ENCODE measurements around the gene ADGRB2. TPM values are rescaled to one million over a fixed set of nuclear protein-coding genes. Genes with fewer than 3 reads are reported as not detected.

ADGRB2 gene
- polyA plus RNA-seq, 3 donors: not detected

DNA sequence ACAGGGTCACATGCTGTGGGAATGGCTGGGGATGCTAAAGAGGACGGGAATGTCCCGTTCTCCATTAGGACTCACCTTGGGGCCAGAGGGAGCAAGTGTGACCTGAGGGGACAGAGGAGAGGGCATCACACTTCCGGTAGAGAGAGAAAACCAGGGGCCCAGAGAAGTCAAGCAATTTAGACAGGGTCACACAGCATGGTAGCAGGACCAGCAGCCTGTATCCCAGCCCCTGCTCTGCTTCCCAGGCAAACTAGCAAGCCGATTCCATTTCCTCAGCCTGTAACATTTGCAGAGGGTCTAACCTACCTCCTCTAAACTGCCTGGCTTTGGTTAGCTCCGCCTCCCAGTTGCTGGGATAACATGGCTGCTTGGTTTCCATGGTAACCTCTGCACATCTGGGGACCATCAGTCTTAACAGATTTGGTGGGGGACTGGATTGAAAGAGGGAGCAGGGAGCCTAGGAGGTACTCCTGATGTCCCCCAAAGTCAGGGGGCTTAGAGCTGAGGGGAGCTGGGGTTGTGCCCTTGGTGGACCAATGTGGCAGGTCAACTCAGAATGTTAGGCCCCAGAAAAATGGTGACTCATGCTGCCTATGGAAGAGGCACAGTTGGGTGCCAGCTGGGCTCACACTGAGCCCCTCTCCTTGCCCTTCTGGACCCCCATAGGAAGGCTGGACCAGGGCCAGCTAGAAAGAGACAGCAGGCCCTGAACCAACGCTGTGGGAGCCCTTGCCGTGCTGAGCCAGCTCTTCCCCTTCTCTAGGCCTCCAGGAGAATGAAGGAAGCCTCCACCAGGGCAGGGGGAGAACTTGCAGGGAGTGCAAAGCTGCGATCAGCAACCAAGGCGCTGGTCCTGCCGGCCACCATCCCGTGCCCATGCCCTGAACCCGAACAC lies 69.8 kb downstream of the ADGRB2 start:
- no peak overlapping the region for H3K9ac ChIP-seq (ENCODE audit: insufficient read depth, low read length, poor library complexity, severe bottlenecking)
- no peak overlapping the region for H3K4me3 ChIP-seq (replicated peaks in 1 of 3; ENCODE audit: low read depth in 2 of 3, low read length in 3 of 3)
- no peaks in the 10 kb centered on the region for H3K36me3 ChIP-seq (replicated peaks in 1 of 2; ENCODE audit: control insufficient read depth in 1 of 2, insufficient read depth in 2 of 2, low read length in 2 of 2)
- WGBS (ENCODE audit: insufficient coverage): 81% methylated on average over 8 of the region's 12 CpGs
- H4K20me1 ChIP-seq (ENCODE audit: insufficient read depth, low read length): no peaks in the 10 kb centered on the region
- no peaks in the 10 kb centered on the region for H3K4me1 ChIP-seq (ENCODE audit: control insufficient read depth in 1 of 2, insufficient read depth in 2 of 2, low read length in 2 of 2)
- Mint-ChIP-seq H3K27me3 (ENCODE audit: low read depth in 3 of 3) (peaks cover 3 to 8% (median 4%) of the 10 kb centered on the region in 3 donors), H3K27ac (peak overlapping the region in 1 of 7 donors; percentile 16), H3K9me3 (no peaks in the 10 kb centered on the region), H3K4me1 (no peaks in the 10 kb centered on the region), H3K4me3 (no peak overlapping the region), H3K36me3 (no peaks in the 10 kb centered on the region)
- H3K4me2 ChIP-seq (replicated peaks; ENCODE audit: extremely low read depth, low read length, poor library complexity, severe bottlenecking): no peak overlapping the region
- no peaks in the 10 kb centered on the region for H3K79me2 ChIP-seq (ENCODE audit: insufficient read depth, low read length)
- H3K9me3 ChIP-seq (replicated peaks in 1 of 2; ENCODE audit: control insufficient read depth in 1 of 2, insufficient read depth in 1 of 2, low read length in 2 of 2): no peaks in the 10 kb centered on the region
- no peak overlapping the region for H2AFZ ChIP-seq (ENCODE audit: insufficient read depth, low read depth, low read length, poor library complexity, severe bottlenecking)
- H3K27me3 ChIP-seq (ENCODE audit: control insufficient read depth in 2 of 2, insufficient read depth in 2 of 2, low read length in 2 of 2): no peaks in the 10 kb centered on the region
- DNase-seq: no peak
- intact Hi-C loops (cut with micrococcal nuclease): no loop called here
- H3K27ac ChIP-seq (ENCODE audit: low read depth in 1 of 2, low read length in 2 of 2): no peak overlapping the region
- TF ChIP-seq, protein P1, sequence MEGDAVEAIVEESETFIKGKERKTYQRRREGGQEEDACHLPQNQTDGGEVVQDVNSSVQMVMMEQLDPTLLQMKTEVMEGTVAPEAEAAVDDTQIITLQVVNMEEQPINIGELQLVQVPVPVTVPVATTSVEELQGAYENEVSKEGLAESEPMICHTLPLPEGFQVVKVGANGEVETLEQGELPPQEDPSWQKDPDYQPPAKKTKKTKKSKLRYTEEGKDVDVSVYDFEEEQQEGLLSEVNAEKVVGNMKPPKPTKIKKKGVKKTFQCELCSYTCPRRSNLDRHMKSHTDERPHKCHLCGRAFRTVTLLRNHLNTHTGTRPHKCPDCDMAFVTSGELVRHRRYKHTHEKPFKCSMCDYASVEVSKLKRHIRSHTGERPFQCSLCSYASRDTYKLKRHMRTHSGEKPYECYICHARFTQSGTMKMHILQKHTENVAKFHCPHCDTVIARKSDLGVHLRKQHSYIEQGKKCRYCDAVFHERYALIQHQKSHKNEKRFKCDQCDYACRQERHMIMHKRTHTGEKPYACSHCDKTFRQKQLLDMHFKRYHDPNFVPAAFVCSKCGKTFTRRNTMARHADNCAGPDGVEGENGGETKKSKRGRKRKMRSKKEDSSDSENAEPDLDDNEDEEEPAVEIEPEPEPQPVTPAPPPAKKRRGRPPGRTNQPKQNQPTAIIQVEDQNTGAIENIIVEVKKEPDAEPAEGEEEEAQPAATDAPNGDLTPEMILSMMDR (IDR thresholded peaks at IDR 0.05): no peak

DNA sequence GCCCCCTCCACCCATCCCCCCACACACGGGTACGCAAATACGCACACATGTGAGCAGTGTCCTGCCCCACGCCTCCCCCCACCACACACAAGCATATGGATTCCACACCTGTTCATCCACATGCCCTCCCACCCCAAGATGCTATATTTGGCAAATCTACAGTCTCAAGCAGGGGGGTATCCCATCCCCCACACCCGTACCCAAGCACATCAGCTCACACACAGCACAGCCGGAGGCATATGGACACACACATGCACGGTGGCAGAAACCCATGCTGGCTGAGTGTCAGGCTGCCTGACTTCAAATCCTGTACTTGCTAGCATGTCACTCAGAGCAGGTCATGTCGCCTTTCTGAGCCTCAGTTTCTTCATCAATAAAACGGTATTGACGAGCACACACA lies 70.9 kb downstream of the ADGRB2 start:
- Mint-ChIP-seq H3K27ac (no peak overlapping the region), H3K4me1 (no peaks in the 10 kb centered on the region), H3K9me3 (no peaks in the 10 kb centered on the region), H3K4me3 (no peak overlapping the region), H3K27me3 (ENCODE audit: low read depth in 3 of 3) (peaks cover 3 to 4% (median 4%) of the 10 kb centered on the region in 3 donors), H3K36me3 (no peaks in the 10 kb centered on the region)
- H3K27ac ChIP-seq (ENCODE audit: low read depth in 1 of 2, low read length in 2 of 2): no peak overlapping the region
- no peak for DNase-seq
- H3K4me2 ChIP-seq (replicated peaks; ENCODE audit: extremely low read depth, low read length, poor library complexity, severe bottlenecking): no peak overlapping the region
- H3K9ac ChIP-seq (ENCODE audit: insufficient read depth, low read length, poor library complexity, severe bottlenecking): no peak overlapping the region
- no peak overlapping the region for H3K4me3 ChIP-seq (replicated peaks in 1 of 3; ENCODE audit: low read depth in 2 of 3, low read length in 3 of 3)
- no peak overlapping the region for H2AFZ ChIP-seq (ENCODE audit: insufficient read depth, low read depth, low read length, poor library complexity, severe bottlenecking)
- intact Hi-C loops (cut with micrococcal nuclease): no loop called here
- no peaks in the 10 kb centered on the region for H3K4me1 ChIP-seq (ENCODE audit: control insufficient read depth in 1 of 2, insufficient read depth in 2 of 2, low read length in 2 of 2)
- H4K20me1 ChIP-seq (ENCODE audit: insufficient read depth, low read length): no peaks in the 10 kb centered on the region
- TF ChIP-seq, protein P1 (IDR thresholded peaks at IDR 0.05): no peak
- H3K9me3 ChIP-seq (replicated peaks in 1 of 2; ENCODE audit: control insufficient read depth in 1 of 2, insufficient read depth in 1 of 2, low read length in 2 of 2): no peaks in the 10 kb centered on the region
- no peaks in the 10 kb centered on the region for H3K27me3 ChIP-seq (ENCODE audit: control insufficient read depth in 2 of 2, insufficient read depth in 2 of 2, low read length in 2 of 2)
- no peaks in the 10 kb centered on the region for H3K79me2 ChIP-seq (ENCODE audit: insufficient read depth, low read length)
- WGBS (ENCODE audit: insufficient coverage): 90% methylated on average over 6 of the region's 10 CpGs
- H3K36me3 ChIP-seq (replicated peaks in 1 of 2; ENCODE audit: control insufficient read depth in 1 of 2, insufficient read depth in 2 of 2, low read length in 2 of 2): no peaks in the 10 kb centered on the region

All from CD14-positive monocyte (primary cell).